GM18502 (cell line): Measurements from ENCODE around the gene ETFB.

Experiments
- ATAC-seq: cut with Tn5 transposase; IDR thresholded peaks from one replicate; pipeline ENCODE4 v1.9.1; 2021; ENCODE audit warnings: mild to moderate bottlenecking; ENCODE audit not compliant: unreplicated experiment, poor library complexity

The ETFB gene

GRCh38 chr19:51375504-51376221, 9.5 kb upstream of the ETFB start:
- no peak for ATAC-seq

DNA sequence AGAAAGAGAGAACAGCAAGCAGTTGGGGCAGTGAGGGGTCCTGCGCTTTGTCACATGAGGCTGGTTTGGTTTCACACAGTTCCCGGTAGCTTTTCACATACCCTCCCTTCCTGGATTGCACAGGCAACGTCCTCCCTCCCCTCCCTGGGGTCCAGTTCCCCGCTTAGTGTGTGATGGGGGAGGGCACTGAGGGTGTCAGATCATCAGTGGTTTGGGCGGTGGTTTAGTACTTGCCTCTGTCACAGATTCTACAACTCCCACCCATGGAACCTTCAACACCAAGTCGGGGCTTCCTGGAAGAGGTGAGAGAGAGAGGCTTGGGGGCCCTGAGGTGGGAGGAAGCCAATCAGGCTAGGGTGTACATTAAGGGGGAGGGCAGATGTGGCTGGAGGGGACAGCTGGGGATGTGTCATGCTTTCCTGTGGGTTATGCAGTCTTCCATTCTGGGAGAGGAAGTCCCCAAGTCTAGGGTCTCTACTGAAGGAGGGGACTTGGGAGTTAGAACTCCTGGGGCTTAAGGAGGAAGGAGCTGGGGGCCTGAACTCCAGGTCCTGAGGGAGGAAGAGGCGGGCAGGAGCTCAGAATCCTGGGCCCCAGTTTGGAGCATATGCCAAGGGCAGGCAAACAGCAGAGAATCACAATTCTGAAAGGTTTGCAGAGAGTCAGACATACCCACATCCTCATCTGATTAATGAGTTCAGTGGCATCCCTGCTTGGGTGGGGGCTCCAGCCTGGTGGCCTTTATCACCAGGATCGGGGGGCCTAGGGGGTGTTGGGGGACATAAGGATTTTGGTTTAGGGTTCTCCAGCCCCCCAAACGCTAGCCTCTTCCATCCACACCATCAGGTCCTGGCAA, 6.7 kb upstream of the ETFB start, which contains the start of gene NKG7:
Gene NKG7 (minus strand): TSS at position 6 of the 856 bp plus-strand sequence. CDS start 119 bp downstream, outside the sequence.
- peak; percentile 58 for ATAC-seq

- ATAC-seq, result no peak
Measured at GRCh38 chr19:51372021-51372648, 5.9 kb upstream of the ETFB start.

- ATAC-seq, result no peak
Measured at GRCh38 chr19:51371186-51371690, 5.0 kb upstream of the ETFB start.

DNA sequence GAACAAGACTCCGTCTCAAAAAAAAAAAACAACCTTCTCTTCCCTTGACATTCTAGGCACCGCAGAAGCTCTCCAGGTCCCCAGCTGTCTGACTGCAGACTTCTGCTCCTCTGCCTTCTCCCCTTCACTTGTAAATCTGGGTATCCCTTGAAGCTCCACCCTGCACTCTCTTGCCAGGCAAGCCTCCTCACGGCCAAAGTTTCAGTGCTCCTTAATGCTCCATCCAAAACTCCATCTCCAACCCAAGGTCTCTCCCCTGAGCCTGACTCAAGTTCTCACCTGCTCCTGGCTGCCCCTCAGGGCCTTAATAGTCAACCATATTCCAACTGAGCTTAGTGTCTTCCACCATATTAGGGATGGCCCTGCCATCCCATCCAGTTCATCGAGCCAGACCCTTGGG, 4.0 kb upstream of the ETFB start:
- ATAC-seq, result no peak

DNA sequence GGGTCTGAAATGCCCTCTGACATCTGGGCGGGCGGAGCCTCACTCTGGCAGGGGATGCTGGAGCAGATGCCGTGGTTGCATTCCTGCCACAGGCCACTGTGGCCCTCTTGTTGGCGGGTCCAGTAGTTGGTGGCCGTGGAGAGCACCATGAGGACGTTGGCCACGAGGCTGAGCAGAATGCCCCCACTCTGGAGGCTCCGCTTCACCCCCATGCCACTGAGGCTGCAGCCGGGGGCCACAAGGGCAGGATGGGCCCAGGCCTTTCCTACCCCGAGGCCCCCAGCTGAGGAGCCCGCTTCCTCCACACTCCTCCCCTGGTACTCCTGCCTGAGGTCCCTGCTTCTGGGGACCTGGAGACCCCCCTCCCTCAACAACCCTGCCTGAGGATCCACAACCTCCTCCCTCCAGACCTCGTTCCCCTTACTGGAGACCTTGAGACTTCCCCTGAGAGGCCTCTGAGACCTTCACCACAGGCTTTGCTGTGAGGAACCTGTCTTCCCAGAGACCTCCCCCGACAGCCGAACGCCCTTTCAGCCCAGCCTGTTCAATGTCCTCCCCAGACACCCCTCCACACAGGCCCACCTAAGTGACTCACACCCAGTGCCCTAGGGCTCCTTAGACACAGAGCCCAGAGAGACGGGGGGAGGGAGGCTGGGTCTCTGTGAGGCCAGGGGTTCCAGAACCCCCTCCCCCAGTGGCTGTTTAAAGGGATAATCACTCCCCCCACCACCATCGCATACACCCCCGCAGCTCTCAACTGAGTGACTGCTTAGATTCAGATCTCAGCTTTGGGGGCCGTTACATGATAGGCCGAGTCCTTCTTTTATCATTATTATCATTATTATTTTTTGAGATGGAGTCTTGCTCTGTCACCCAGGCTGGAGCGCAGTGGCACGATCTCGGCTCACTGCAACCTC, 2.4 kb upstream of the ETFB start, which contains the start of gene CLDND2:
Gene CLDND2 (minus strand): TSS at position 638 of the 917 bp plus-strand sequence. CDS start 426 bp downstream, at position 212.
- ATAC-seq, result no peak

- peak; percentile 82 for ATAC-seq
Measured at GRCh38 chr19:51367565-51368365, 1.6 kb upstream of the ETFB start.

DNA sequence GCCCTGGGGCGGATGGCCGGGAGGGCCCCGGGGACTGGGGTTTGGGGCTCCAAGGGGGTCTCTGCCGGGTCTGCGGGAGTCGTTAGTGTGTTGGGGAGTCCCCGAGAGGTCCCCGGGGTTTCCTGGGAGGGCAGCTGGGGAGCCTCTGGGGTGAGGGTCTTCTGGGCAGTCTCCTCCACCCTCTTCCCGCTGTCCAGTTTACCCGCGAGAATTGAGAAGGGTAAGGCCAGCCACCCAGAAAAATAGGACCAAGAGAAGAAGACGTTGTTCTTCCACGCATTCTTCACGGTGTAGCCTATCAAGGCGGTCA, 1.0 kb upstream of the ETFB start:
- ATAC-seq, result peak; percentile 10

- ATAC-seq, result peak; percentile 53
Measured at GRCh38 chr19:51366389-51367254, 434 bp upstream of the ETFB start.

DNA sequence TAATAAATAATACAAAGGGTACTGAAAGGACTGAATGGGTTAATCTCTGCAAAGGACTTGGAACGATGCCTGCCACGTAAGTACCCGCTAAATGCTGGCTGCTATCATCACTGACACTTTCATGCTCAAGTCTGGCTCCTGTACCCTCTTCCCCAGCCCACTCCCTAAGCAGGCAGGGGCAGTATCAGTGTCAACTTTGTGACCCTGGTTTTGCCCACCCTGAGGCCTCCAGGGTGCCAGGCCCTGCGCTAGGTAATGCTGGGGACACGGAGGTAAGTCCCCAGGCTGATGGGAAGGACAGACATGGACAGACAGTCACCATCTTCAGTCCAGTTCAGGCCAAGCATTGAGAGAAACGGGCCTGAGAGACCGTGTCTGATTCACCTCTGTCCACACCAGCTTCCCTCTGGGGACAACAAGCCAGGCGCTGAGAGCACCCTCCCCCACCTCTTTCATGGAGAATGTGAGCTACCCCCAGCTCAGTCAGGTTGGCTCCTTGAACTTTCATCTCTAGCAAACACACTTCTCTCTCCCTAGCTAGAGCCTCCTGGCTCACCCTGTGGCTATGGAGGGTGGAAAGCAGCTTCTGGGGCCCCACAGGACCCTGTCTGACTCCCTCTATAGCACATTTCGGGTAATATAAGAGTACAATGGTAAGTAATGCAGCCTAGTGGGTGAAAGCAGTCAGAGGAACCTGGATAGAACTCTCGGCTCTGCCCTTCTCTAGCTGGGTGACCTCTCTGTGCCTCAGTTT, 800 bp downstream of the ETFB start:
- ATAC-seq, result no peak

- no peak for ATAC-seq
Measured at GRCh38 chr19:51364200-51365106, 1.7 kb downstream of the ETFB start.

DNA sequence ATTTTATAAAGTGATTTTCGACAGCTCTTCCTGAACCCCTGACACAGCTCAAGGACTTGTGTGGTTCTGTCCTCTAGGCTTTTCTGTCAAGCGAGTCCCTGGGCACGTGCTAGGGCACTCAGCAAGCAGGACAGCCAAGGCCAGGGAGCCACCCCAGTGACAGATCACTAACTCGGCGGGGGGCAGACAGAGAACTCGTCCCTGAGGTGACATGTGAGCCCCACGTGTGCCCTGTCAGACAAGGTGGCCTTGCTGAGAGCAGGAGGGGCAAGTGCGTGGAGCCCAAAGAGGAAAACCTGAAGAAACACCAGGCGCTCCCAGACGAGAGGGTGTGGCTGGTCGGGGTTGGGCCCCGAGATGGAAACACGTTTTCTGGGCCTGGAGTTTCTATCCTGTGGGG, 4.9 kb downstream of the ETFB start:
- no peak for ATAC-seq

- no peak for ATAC-seq
Measured at GRCh38 chr19:51359294-51359693, 6.9 kb downstream of the ETFB start.

GRCh38 chr19:51357952-51358351, 8.2 kb downstream of the ETFB start:
- no peak for ATAC-seq

DNA sequence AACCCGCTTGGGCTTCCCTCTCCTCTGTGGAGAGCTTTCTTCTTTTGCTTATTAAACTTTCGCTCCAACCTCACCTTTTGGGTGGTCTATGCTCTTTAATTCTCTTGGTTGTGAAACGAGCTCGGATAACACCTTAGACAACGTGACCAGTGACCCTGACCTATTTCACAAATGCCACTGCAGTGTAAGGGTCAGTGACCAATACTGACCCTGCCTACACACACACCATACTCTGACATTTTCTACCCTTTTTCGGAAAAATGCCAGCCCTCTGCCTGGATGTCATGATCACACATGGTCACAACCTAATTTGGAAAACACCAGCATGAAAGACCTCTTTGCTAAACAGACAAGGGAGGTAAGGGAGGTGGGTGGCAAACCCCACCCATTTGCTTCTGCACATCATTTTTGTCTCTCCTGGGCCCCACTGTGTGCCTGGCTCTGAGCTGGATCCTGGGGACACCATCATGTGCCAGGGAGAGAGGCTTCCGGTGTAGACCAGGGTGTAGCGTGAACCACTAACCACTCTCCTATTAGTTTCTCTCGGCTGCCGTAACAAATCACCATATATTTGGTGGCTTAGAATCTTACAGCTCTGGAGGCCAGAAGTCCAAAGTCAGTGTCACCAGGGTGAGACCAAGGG, 9.9 kb downstream of the ETFB start:
- no peak for ATAC-seq

DNA sequence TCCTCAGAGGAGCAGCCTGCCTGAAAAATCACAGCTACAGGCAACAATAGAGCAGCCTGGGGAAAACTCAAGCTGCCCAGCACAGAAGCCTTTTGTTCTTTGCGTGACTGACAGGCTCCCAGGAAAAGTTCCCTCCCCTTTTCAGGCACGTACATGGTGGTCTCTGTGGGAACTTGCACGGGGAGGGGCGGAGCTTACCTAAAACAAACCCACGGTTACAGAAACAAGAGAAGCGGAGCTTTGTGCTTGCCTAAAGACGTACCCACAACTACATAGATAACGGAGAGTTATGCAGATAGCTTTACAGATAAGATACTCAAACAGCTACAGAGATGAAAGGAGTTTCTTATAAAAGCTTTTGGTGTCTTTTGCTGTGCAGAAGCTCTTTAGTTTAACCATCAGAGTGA, 11.4 kb downstream of the ETFB start:
- no peak for ATAC-seq
